Right atrium auricular region (tissue), 2 donors: ENCODE data around the gene ADGRE2. TPM values are rescaled to one million over a fixed set of nuclear protein-coding genes. Genes with fewer than 3 reads are reported as not detected.

ENCODE experiments used
- DNase-seq: peaks from one replicate; pipeline ENCODE4 v3.0.0-alpha.2; 2019; ENCODE audit warnings: low spot score
- H3K27ac ChIP-seq, 2 donors: fragments of 200-600 bp; sonication (generic); 1 replicate in 1 of 2; 2 replicates in 1 of 2; pipeline ENCODE4 v1.5.1; 2016 to 2019
- H3K27me3 ChIP-seq, 2 donors: fragments of 200-600 bp; sonication (generic); one replicate each; pipeline versions ENCODE4 v1.5.1 to v1.6.0; 2017 to 2019
- H3K36me3 ChIP-seq: fragments of 200-600 bp; sonication (generic); one replicate; pipeline ENCODE4 v1.5.1; 2016
- H3K4me1 ChIP-seq, 2 donors: fragments of 200-600 bp; sonication (generic); one replicate each; pipeline versions ENCODE4 v1.5.1 to v1.6.0; 2017 to 2019
- H3K4me3 ChIP-seq, 2 donors: fragments of 200-600 bp; sonication (generic); 1 replicate in 1 of 2; 2 replicates in 1 of 2; pipeline ENCODE4 v1.5.1; 2017 to 2019; ENCODE audit warnings: mild to moderate bottlenecking in 1 of 2, moderate library complexity in 1 of 2
- H3K9me3 ChIP-seq, 2 donors: fragments of 200-600 bp; sonication (generic); one replicate each; pipeline ENCODE4 v1.5.1; 2019
- CTCF ChIP-seq, 2 donors: fragments of 200-600 bp; sonication (generic); IDR thresholded peaks; one replicate each; pipeline ENCODE4 v1.5.1; 2019; ENCODE audit warnings: antibody characterized with exemption in 2 of 2
- total RNA-seq, 2 donors: library from RNA; depleted of rRNA; stranded (reverse); fragments of >200 nt; gene quantifications; one replicate each; pipeline ENCODE4 v1.1.0, GENCODE V29; 2016

ADGRE2 gene
- total RNA-seq, 2 donors from 2014 or later, result 1.1 to 1.6 TPM

DNA sequence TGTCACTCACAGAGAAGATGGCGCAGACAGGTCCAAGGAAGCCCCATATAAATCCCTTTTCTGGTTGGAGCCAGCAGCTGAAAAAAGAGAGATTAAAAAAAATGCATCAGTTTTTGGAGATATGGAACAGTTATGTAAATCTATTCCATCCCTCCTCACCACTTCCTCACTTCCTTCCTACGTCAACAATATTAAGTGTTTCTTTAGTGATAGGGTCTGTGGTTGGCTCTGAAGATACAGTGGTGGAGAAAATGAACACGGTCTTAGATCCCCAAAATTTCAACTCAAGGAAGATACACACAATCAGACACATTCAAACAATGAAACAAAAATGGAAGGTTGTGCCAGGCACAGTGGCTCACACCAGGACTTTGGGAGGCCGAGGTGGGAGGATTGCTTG, 31.5 kb downstream of the ADGRE2 start:
- Histone ChIP-seq H3K4me1 (no peaks in the 10 kb centered on the region), H3K9me3 (peaks cover 0 to 9% of the 10 kb centered on the region in 2 donors), H3K27ac (no peak overlapping the region), H3K4me3 (no peak overlapping the region), H3K36me3 (no peaks in the 10 kb centered on the region), H3K27me3 (no peaks in the 10 kb centered on the region)
- DNase-seq, result no peak
- TF ChIP-seq CTCF (IDR thresholded peaks at IDR 0.05), result no peak

DNA sequence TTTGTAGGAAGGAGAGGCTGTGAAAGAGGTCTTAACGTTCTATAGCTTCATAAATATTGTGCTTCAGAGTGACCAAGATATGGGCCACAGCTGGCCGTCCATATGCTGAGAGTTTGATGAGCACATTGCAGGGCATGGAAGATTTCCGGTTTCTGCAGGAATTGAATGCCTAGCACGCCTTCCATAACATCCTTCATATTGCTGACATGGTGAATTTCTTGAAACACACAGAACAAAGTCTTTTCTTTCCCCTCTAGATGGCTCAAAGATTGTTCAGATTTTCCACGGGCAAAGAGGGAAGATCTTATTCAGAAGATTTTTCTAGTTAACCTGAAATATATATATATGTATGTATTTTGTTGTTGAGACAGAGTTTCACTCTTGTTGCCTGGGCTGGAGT, 42.4 kb downstream of the ADGRE2 start:
- no peak for DNase-seq
- Histone ChIP-seq H3K27ac (no peak overlapping the region), H3K27me3 (no peaks in the 10 kb centered on the region), H3K9me3 (peaks cover 0 to 13% of the 10 kb centered on the region in 2 donors), H3K4me3 (no peak overlapping the region), H3K4me1 (no peaks in the 10 kb centered on the region), H3K36me3 (no peaks in the 10 kb centered on the region)
- TF ChIP-seq CTCF (IDR thresholded peaks at IDR 0.05), result no peak

GRCh38 chr19:14733574-14733973, 44.8 kb downstream of the ADGRE2 start:
- H3K4me1 ChIP-seq, result no peaks in the 10 kb centered on the region
- no peak overlapping the region for H3K4me3 ChIP-seq
- H3K36me3 ChIP-seq, result no peaks in the 10 kb centered on the region
- peaks cover 3 to 26% of the 10 kb centered on the region in 2 donors for H3K9me3 ChIP-seq
- no peaks in the 10 kb centered on the region for H3K27me3 ChIP-seq
- no peak for TF ChIP-seq CTCF (IDR thresholded peaks at IDR 0.05)
- no peak for DNase-seq
- H3K27ac ChIP-seq, result no peak overlapping the region

DNA sequence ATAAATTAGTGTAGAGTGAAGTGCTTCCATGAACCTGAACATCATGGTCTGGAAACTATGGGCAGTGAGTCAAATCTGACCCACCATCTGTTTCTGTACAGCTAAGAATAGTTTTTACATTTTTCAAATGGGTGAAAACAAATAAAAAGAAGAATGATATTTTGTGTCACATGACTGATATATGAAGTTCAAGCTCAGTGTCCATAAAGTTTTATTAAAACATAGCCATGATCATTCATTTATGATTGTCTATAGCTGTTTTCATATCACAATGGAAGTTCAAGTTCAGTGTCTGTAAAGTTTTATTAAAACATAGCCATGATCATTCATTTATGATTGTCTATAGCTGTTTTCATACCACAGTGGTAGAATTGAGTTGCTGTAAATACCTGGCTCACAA, 45.9 kb downstream of the ADGRE2 start:
- H3K4me1 ChIP-seq, result no peaks in the 10 kb centered on the region
- DNase-seq, result no peak
- no peaks in the 10 kb centered on the region for H3K36me3 ChIP-seq
- no peak for TF ChIP-seq CTCF (IDR thresholded peaks at IDR 0.05)
- H3K4me3 ChIP-seq, result no peak overlapping the region
- H3K9me3 ChIP-seq, result peaks cover 3 to 35% of the 10 kb centered on the region in 2 donors
- H3K27ac ChIP-seq, result no peak overlapping the region
- H3K27me3 ChIP-seq, result no peaks in the 10 kb centered on the region

- no peak overlapping the region for H3K27ac ChIP-seq
- peaks cover 3 to 47% of the 10 kb centered on the region in 2 donors for H3K9me3 ChIP-seq
- no peak for TF ChIP-seq CTCF (IDR thresholded peaks at IDR 0.05)
- H3K27me3 ChIP-seq, result no peaks in the 10 kb centered on the region
- no peak for DNase-seq
- H3K36me3 ChIP-seq, result no peaks in the 10 kb centered on the region
- no peaks in the 10 kb centered on the region for H3K4me1 ChIP-seq
- H3K4me3 ChIP-seq, result no peak overlapping the region
Observed at GRCh38 chr19:14731200-14731599, 47.2 kb downstream of the ADGRE2 start.

DNA sequence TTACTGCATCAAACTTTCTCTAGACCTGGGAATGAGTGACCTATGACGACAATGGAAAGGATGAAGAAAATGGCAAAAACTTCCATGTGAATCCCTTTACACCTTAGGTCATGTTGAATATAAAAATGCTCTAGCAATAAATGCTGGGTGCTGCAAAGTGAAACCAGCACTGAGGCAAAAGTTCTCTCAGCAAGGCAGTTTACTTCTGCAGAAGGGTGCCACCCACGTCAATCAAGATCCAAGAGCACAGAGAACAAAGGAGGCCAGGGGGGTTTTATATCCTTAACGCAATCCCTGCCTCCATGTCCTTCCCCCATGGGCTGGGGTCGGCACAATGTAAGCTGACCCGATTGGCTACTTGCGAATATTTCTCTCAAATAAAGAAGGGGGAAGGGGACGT, 49.8 kb downstream of the ADGRE2 start:
- DNase-seq, result no peak
- Histone ChIP-seq H3K4me3 (no peak overlapping the region), H3K36me3 (peaks cover 3% of the 10 kb centered on the region), H3K27ac (no peak overlapping the region), H3K4me1 (no peaks in the 10 kb centered on the region), H3K9me3 (peaks cover 21 to 70% of the 10 kb centered on the region in 2 donors), H3K27me3 (no peaks in the 10 kb centered on the region)
- TF ChIP-seq CTCF (IDR thresholded peaks at IDR 0.05), result no peak
